HG03354 (cell line): ENCODE measurements around the gene HIBADH.

ENCODE experiments used
- ATAC-seq: cut with Tn5 transposase; IDR thresholded peaks from one replicate; pipeline ENCODE4 v1.9.1; 2021; ENCODE audit warnings: mild to moderate bottlenecking; ENCODE audit not compliant: unreplicated experiment, poor library complexity, severe bottlenecking

Gene HIBADH

DNA sequence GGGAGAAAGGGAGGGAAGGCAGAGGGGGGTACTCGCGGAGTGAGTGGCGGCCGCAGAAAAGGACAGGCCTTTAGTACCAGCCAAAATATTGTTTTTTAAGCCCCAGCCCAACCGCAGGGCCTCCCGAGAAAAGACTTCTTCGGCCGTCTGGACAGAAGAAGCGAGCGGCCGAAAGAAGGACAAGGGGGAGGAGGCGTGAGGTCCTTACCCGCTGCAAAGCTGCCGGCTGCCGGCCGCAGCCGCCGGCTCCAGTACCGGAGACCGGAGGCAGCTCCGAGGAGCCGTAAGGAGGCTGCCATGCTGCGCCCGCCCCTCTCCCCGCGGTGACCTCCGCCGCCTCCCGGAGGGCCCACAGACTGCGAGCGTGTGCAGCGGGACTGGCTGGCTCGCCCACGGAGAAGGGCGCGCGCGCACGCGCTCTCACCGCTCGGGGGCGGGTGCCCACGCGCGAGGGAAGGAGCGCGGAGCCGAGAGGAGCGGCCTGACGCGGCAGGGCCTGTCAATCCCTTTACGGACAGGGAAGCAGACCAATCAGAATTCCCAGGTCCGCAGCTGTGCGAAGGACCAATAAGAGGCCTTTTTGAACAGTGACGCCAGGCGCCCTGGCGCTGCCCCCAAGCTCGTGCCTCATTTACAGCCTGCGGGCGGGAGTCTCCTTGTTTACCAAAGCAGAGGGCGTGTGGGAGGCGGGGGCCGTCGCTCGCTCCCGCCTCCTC lies at the start of gene HIBADH:
HIBADH (minus strand) TSS at position 394 of the 716 bp plus-strand sequence; CDS start at position 299, 95 bp downstream.
- ATAC-seq: peak; percentile 99

DNA sequence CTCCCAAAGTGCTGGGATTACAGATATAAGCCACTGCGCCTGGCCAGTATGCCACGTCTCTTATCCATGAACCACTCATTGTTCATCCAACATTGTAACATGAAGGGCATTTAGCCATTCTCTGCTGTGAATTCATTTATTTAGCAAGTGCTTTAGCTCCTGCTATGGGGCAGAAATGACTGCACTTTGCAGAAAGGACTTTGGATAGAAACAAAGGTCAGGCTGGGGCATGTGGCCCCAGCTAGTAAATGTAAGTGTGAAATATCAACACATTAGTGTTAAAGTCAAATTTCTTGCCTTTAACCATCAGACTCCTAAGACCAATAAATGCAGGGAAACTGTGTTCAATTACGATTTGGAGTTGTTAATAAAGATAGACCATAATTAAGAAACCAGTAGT lies 49.5 kb upstream of the HIBADH start:
- no peak for ATAC-seq

DNA sequence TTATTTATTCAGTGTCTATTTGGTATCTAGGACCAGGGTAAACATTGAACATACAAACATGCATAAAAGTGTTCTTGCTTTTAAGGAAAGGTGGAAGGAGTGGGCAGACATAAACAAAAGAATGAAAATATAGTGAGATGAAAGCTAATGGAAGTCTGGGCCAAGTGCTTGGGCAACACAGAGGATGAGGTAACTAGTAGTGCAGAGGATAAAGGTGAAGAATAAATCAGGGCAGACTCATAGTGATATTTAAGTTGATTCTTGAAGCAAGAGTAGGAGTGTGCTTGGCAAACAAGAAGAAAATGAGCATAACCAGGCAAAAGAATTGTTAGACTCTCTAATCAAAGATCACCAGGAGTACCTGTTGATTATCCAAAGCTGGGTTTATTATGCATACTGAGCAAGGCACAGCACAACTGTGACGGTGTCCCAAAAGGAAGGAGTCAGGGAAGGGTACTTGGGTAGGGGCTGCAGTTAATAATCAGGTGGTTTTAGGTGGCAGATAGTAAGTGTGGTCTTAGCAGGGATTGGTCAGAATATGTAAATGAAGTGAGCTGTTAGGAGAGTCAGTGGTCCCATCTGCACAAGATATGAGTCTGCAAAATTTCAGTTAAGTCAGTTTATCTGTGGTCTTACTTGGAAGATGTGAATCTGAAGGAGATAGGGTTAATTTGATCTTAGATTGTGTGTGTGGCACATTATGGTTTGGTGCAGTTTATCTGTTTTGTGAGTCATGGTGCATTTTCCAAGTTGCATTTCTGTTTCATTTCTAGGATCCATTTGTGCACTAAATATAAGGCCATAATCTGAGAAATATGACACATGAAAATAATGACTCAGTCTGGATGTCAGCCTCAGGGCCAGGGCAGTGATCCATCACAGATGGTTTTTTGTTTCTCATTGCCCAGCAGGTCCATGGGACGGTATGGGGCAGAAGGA lies 46.7 kb upstream of the HIBADH start:
- ATAC-seq: no peak

DNA sequence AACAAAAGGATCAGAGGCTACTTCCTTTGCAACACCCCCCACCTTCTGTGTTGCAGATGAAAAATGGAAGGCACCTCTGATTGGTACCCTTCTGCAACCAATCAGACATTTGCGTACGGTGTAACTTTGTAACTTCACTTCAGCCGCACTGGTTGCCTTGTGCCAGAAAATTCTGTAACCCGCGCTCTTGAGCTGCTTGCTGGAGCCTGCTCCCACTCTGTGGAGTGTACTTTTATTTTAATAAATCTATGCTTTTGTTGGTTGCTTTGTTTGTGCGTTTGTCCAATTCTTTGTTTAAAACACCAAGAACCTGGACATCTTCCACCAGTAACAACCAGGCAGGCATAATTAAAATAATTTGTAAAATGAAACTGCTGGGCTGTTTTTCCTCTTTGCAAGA lies 45.8 kb upstream of the HIBADH start:
- ATAC-seq: no peak

DNA sequence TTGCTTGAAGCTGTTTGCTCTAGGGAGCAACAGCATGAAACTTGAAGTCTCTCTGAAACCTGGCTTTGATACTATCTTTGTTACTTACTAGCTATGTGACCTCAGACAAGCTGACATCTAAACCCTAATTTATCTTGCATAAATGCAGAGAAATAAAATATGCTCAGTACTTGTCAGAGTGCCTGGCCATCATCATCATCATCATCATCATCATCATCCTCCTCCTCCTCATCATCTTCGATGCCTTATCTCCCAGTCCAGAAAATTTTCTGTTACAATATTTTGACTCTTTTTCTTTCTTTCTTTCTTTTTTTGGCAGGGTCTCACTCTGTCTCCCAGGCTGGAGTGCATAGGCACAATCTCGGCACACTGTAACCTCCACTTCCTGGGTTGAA lies 42.5 kb upstream of the HIBADH start:
- ATAC-seq: no peak

DNA sequence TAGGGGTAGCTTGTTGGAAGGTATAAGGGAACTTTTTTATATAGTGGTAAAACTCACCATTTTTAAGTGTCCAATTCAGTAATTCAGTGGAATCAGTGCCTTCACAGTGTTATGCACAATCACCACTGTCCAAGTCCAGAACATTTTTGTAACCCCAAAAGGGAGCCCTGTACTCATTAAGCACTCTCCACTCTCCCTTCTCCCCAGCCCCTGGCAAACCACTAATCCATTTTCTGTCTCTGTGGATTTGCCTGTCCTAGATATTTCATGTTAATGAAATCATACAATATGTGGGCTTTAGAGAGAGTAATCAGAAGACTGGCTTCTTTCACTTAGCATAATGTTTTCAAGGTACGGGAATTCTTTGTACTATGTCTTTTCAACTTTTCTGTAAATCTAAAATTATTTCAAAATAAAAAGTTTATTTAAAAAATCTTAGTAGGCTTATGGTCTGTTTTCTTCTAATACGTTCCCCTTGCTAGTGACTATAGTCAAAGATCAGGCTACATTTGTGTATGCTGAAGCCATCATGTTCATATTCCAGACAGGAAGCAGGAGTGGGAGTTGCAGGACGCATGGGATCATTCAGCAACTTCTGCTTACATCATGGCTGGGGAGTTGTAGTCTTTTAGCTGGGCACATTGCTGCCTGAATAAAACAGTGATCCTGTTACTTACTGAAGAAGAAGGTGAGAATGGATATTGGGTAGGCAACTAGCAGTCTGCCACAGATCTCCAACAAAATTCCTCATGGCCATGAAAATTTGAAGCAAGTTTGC lies 41.9 kb upstream of the HIBADH start:
- ATAC-seq: no peak

DNA sequence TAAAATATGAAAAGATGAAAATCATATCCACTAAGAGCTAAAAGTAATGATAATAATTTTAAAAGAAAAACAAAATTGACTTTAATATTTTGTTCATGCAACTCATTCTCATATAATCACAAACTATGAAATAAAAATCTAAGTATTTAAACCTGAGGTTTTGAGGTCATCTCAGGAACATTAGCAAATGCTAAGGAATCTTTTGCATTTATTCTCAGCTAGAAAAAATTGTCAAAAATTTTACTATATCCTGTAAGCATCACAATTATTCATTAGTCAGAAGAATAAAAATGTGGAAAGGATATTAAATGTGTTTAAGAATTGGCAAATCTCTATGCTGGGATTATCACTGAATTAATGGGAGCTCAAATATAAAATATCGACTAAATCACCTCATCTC lies 40.5 kb upstream of the HIBADH start:
- no peak for ATAC-seq

DNA sequence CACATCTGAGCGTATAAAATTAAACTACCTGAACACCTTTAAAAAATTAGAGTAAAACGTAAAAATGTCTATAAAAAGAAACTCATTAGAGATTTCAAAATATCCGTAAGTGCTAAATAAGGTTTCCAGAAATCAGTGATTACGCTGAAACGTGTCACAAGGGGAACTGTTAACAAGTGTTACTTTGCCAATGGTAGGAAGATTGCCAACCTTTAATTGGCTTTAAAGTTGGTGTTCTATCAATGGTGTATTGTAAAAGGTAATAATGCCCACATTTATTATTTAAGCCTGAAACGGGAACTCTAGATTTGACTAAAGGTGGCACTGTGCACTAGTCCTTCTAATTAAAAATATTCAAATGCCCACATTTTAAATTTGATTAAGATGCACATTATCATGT lies 37.8 kb upstream of the HIBADH start:
- no peak for ATAC-seq

DNA sequence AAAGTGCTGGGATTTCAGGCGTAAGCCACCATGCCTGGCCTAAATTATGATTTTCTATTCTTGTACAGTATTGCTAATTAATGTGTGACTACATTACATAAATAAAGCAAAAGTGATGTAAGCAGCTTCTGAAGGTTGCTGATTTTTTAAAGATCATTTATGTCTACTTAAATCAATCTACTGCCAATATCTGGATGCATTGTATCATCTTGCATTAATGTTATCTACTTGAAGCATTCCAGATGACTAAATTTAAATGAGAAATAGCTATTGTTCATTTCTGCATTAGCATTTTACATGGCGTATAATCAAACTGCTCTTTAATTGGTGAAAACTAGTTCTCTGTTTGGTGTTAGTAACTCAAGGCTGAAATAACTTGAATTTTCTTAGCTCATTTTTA lies 37.1 kb upstream of the HIBADH start:
- ATAC-seq: no peak

DNA sequence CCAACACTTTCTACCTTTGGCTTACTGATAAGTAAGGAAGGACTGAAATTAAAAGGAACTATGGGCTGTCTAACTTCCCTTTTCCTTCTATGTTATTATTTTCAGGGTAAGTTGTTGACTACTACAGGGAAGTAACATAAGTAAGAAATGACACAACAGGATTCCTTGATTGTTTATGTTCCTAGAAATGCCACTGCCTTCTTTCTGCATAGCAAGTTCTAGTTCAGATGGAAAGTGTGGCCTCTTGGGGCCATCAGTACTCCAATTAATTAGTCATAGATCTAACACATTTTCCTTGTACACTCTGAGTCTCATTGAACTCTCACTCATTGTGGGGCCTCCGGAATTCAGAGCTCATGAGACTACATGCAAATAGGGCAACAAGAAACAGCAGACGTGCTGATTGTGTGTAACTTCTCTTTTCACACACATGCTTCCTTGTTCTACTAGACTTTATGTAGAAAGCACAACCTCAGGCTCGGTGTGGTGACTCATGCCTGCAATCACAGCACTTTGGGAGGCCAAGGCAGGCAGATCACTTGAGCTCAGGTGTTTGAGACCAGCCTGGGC lies 35.3 kb upstream of the HIBADH start:
- ATAC-seq: peak; percentile 58

DNA sequence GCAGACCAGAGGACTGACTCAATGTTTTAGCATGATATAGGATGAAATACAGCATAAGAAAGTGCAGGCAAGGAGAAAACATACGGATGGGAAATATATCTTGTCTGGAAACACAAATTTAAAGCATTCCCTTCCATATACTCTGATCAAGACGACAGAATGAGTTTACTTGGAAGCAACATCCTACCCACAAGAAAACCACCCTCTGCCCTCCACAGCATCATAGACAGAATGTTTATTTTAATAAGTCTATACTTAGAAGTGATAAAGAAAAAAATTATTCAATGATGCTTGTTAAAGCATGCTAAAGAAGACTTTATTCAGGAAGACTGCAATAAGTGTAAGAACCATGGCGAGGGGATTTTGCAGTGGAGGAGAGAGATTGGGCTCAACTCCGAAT lies 32.4 kb upstream of the HIBADH start:
- no peak for ATAC-seq

DNA sequence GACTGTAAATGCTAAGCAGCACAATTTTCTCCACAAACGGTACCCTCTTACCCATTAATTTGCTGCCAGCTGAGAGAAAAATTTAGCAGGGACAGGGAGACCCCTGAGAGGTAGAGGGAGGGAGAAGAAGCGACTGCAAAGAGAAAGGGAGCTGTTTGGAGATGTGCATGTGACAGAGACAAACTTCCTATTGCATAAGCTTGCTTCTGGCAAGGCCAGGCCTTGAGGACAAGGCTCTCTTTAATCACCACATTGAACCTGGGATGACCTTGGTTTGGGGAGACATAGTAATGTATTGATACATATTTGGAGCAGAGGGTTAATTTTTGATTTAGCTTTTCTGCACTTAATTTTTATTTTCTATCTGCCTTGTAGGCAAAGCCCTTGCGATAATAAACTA lies 31.1 kb upstream of the HIBADH start:
- ATAC-seq: no peak

DNA sequence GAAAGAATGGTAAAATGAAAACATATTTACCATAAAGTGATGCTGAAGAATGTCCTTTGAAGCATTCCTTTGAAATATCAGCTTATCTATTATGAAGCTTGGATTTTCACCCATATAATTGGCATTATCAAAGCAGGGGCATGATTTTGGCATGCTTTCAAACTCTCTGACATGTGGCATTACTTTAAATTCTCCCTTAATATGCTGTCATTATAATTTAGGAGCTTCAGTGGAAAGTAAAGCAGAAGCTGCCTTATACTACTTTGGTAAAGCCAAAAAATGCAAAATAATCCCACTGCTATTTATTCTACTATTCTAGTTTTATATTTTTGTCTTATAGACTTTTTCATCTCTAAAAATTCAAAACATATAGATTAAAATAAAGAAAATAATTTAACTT lies 28.0 kb upstream of the HIBADH start:
- ATAC-seq: no peak

DNA sequence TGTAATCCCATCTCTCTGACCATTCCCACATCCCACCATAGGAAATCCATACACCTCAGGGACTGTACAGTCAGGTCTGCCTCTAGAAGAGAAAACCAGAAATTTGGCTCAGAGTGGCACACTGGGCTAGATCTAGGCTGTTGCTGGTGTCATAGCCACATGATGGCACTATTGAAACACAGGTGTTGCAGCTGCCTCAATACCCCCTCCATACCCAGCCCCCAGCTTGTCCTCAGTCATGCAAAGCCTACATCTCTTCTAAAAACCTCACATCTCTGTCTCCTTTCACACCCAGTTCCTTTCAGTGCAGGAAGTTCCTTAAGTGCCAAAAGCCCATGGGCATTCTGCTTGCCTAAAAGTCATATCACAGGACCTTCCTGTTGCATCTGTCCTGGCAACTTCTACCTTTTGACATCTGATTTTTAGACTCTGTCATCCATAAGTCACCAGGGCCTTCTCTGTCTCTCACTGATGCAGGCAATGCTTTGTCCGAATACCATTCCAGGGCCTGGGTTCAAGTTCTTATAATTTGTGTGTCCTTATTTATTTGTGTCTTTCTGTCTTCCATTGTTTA lies 27.0 kb upstream of the HIBADH start:
- no peak for ATAC-seq

DNA sequence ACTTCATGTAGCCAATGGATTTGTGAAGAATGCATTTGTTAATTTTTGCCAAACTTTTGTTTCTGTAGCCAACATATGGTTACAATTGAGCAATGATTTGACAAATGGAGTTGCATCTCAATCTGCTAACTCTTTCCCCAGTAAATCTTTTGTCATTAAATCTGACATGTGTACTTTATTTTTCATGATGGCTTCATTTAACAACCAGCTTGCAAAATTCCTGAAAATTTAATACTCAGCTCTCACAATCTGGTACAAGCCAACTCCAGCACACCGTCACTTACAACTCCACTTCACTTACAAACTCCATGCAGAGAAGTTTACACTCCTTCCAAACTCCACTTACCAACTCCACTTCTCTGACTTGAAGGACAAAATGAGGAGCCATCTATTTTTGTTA lies 26.5 kb upstream of the HIBADH start:
- no peak for ATAC-seq

DNA sequence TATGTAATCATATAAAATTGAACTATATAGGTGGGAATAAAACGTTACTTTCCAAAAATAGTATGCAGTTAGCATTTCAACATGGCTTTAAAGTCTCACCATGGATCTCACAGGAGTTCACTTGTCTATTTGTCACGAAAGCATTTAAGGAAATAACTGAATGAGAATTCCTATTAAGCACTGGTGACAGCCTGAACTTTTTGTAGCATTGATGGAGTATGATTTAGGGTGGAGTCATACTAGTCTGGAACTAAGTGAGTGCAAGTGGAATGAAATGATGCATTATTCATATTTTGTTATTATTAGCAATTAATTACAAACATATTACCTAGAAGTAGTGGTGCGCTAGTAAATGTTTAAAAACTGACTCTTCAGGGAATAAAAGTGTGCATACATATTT lies 26.0 kb upstream of the HIBADH start:
- no peak for ATAC-seq

DNA sequence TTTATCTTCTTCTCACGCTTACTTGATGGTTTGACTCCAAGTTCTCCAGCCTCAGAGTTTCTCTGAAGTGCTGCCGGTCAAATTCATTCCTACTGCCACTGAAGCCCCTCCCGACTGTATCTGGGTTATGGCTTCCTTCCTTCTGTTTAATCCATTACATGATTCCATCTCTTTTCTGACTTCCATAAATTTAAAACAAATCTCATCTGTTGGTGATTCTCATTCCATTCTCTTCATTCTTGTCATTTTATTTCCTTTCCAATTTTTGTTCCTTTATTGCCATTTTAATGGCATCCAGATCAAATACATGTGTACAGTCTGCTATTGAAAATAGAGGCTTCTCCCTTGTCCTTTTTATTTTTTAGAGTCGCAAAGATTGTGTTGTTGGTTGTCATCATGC lies 25.4 kb upstream of the HIBADH start:
- no peak for ATAC-seq

DNA sequence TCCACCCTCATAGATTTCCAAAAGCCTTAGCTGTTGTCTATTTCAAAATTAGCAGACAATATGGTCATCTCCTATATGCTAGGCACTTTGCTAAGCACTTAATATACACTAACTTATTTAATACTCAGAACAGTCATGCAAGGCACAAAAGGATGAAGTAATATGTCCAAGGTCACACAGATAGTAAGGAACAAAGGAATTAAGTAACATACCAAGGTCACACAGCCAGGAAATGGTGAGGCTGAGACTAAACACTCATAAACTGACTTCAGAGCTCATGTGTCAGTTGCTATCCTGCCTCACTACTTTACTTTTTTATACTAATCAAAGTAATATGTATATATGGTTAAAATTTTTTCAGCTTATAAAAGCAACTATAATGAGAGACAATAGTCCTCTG lies 23.6 kb upstream of the HIBADH start:
- no peak for ATAC-seq

DNA sequence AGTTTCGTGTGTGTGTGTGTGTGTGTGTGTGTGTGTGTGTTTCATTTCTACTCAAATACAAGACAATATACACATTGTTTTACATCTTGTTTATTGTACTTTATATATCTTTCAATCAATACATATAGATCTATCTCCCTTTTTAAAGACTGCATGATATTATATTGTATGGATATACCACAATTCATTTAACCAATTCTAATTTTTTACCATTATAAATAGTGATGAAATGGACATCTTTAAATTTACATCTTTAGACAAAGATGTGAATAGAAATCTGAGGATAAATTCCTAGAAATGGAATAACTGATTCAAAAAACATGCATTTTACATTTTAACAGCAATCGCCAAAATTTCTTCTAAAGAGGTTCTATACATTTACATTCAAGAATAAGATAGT lies 23.2 kb upstream of the HIBADH start:
- no peak for ATAC-seq

DNA sequence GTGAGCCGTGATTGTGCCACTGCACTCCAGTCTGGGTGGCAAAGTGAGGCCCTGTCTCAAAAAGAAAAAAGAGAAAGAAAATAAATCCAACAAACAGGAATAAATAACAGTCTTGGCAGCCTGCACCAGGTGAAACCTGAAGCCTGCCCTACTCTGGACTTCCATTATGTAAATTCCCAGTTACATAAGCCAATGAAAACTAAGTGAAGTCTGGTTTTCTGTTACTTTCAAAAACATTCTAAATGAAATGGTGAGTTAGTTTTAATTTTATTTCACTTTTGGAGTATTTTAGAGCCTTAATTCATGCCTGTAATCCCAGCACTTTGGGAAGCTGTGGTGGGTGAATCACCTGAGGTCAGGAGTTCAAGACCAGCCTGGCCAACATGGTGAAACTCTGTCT lies 22.5 kb upstream of the HIBADH start:
- ATAC-seq: no peak
